ENCODE results near the gene FGA.

FGA gene

DNA sequence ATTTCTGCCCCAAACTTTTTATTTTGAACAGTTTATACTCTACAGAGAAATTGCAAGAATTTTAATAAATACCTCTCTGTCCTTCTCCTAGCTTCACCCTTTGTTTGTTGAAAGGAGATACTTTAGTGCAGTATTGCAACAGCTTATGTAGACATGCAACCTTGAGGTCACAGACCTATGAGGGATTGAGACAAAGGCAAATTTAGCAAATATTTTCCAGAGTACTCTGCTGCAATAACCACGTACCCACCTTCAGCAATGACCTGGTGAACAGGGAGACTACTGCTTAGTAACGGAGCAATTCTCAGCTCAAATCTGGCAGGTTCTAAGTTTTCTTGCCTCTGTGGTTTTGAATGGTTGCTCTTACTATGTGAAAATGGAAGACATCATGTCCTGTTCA lies 13.2 kb downstream of the FGA start:
- no peak for DNase-seq

- DNase-seq = no peak
Measured at GRCh38 chr4:154574311-154574710, 16.2 kb downstream of the FGA start.

GRCh38 chr4:154573190-154573870 lies 17.2 kb downstream of the FGA start:
- DNase-seq = no peak

DNA sequence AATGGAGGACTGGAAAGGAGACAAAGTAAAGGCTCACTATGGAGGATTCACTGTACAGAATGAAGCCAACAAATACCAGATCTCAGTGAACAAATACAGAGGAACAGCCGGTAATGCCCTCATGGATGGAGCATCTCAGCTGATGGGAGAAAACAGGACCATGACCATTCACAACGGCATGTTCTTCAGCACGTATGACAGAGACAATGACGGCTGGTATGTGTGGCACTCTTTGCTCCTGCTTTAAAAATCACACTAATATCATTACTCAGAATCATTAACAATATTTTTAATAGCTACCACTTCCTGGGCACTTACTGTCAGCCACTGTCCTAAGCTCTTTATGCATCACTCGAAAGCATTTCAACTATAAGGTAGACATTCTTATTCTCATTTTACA lies 21.0 kb downstream of the FGA start:
- DNase-seq = no peak

- no peak for DNase-seq
Measured at GRCh38 chr4:154569028-154569427, 21.5 kb downstream of the FGA start.

DNA sequence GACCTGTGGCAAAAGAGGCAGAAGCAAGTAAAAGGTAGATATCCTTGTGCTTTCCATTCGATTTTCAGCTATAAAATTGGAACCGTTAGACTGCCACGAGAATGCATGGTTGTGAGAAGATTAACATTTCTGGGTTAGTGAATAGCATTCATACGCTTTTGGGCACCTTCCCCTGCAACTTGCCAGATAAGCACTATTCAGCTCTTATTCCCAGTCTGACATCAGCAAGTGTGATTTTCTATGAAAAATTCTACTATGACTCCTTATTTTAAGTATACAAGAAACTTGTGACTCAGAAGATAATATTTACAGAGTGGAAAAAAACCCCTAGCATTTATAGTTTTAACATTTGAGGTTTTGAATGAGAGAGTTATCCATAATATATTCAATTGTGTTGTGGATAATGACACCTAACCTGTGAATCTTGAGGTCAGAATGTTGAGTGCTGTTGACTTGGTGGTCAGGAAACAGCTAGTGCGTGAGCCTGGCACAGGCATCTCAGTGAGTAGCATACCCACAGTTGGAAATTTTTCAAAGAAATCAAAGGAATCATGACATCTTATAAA lies 23.8 kb downstream of the FGA start:
- DNase-seq = no peak

DNA sequence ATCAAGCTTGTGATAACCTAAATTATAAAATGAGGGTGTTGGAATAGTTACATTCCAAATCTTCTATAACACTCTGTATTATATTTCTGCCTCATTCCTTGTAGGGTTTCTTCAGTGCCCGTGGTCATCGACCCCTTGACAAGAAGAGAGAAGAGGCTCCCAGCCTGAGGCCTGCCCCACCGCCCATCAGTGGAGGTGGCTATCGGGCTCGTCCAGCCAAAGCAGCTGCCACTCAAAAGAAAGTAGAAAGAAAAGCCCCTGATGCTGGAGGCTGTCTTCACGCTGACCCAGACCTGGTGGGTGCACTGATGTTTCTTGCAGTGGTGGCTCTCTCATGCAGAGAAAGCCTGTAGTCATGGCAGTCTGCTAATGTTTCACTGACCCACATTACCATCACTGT lies 24.8 kb downstream of the FGA start:
- DNase-seq = no peak

DNA sequence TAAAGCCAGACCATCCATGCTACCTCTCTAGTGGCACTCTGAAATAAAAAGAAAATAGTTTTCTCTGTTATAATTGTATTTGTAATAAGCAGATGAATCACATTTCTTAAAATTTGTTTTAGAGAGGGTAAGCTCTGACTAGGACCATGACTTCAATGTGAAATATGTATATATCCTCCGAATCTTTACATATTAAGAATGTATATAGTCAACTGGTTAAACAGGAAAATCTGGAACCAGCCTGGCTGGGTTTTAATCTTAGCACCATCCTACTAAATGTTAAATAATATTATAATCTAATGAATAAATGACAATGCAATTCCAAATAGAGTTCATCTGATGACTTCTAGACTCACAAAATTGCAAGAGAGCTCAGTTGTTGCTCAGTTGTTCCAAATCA lies 26.2 kb downstream of the FGA start:
- DNase-seq = no peak

DNA sequence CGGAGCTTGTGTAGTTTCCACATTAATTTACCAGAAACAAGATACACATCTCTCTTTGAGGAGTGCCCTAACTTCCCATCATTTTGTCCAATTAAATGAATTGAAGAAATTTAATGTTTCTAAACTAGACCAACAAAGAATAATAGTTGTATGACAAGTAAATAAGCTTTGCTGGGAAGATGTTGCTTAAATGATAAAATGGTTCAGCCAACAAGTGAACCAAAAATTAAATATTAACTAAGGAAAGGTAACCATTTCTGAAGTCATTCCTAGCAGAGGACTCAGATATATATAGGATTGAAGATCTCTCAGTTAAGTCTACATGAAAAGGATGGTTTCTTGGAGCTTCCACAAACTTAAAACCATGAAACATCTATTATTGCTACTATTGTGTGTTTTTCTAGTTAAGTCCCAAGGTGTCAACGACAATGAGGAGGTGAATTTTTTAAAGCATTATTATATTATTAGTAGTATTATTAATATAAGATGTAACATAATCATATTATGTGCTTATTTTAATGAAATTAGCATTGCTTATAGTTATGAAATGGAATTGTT lies 27.8 kb downstream of the FGA start, which contains the start of gene FGB:
TSS of gene FGB (plus strand) at position 315 of the 558 bp plus-strand sequence. CDS start at position 323, 8 bp downstream.
- no peak for DNase-seq

DNA sequence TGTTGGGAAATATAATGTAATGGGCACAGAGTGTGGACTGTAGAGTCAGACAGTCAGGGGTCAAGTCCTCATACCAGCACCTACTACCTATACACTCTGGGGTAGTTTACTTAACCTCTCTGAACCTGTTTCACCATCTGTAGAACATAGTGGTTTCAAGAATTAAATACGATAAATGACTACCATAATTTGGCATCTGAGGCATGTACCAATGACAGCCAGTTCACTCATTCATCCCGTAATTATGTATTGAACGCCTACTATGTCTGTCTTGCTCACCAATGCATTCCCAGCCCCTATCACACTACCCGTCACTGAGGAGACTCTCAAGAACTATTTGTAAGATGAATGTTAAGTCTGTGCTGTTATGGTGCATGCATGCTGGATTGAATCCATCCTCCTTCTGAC lies 29.7 kb downstream of the FGA start:
- no peak for DNase-seq

DNA sequence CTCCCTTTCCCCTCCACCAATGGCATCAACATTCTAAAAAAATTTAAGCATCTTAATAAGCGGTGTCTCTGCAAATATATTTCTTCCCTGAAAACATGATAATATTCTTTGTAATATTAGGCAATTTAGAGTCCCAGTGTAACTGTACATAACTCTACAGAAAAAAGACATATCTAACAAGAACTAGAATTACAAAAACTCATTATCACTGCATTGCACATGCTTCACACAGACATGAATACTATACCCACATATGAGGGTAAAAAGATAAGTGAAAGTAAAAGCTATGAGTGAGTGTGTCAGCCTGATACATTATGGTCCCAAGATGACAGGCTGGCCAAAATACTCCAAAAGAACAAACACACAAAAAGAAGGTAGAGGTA lies 30.1 kb downstream of the FGA start:
- DNase-seq = no peak

DNA sequence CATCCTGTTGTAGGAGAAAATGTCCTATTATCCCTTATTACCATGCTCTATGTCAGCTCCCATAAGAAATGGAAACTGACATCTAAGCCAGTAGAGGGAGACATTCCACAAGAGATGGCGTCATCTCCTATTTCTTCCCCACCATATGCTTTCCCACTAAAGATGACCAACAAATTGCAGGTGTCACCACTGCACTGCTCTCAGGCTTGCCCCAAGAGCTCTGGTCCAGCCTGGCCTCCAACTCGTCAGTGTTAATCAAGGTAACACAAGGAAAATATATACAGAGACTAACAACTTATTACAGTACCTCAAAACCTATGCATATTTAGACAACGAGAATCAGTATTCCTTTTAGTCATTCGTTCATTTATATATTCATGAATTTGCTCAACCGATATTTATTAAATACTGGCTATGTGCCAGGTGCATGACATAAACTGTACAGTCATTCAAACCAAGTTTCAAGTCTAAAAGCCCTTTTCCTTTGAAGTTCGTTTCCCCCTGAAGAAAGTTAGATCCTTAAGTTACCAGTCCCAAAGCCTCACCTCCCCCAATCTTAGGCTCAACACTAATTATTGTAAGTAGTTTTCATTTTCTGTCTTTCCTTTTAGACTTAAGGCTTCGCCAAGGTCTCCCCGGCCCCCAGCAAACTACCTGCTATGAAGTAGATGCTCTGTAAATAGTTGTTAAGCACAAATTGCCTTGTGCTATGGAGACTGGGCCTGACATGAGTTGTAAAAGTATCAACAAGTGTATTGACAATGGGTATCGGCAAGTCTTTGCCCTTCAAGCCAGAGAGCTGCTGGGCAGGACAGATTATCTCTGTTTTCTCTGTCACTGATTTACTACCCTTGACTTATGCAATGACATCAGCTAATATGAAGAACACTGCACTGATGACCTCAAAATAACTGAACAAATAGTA lies 30.8 kb downstream of the FGA start:
- DNase-seq = no peak

DNA sequence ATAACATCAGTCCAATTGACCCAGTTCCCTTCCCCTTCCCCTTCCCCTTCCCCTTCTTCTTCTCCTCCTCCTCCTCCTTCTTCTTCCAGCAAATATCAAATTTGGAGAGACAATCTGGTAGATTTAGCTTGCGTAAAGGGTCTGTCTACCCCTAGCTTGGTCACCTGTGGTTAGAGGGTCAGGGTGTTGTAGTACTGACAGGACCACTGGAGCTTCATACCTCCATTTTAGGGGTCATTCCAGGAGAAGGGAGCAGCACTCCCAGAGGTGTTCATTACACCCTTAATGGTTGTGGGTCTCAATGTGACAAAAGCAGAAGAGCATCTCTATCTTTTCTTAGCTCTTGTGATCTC lies 31.4 kb downstream of the FGA start:
- no peak for DNase-seq

GRCh38 chr4:154551872-154552686 lies 38.5 kb downstream of the FGA start:
- peak; percentile 57 for DNase-seq

DNA sequence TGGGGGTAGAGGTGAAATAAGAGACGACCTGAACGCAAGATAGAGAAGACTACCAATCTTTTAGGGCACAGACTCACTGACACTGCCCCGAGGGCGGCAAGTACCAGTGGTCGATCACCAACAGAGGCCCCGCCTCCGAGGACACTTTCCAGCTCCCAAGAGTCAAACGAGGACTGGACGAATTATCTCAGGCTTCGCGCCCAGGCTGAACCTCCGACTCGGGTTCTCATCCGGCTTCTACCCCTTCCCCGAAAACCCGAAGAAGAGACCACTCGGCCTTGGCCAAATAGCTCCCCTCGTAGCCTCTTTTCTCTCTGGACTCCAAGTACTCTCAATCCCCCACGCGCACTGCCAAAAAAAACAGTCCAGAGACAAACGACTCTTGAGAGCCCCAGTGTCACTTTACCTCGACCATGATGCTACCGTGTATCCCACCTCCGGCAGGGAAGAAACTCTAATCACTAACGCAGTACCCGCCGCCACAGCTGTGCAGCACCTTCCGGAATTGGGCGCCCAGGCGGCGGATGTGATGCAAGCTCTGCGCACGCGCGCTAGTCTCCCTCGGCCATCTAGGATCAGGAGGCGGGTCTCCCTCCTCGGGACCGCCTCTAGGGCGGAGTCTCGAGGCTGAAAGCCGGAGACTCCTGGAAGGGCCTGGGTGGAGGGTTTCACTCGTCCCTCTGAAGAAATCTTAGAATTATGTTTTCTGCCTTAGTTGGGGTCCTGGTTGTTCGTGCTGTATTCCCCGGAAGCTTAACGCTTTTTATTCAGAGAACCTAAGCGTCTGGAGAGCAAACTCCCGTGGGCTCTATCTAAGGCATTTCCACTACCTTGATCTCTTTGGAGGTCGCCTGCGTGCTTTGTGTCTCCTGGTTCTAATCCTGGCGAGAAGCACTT lies 40.4 kb downstream of the FGA start, which contains the start of gene PLRG1:
TSS of gene PLRG1 (minus strand) at position 507 of the 897 bp plus-strand sequence. CDS start at position 415, 92 bp downstream.
- peak; percentile 94 for DNase-seq

GRCh38 chr4:154545689-154546088 lies 44.9 kb downstream of the FGA start:
- DNase-seq = no peak

DNA sequence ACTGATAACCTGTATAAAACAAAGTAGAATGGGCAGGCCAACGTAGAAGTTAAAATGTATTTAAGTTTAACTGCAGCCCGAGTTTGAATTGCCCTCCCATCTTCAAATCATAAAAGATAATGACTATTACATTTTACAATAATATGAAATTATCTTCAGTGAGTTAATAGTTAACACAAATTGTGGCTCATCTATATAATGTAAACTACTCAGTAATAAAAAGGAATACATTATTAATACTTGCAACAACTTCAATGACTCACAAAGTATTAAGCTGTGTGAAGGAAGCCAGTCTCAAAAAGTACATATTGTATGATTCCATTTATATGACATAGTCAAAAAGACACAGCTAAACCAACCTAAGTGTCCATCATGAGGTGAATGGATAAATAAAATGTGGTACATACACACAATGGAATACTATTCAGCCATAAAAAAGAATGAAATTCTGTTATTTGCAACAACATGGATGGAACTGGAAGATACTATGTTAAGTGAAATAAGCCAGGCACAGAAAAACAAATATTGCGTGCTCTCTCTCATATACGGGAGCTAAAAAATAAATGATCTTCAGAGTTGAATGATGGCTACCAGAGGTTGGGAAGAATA lies 48.2 kb downstream of the FGA start:
- DNase-seq = no peak

Measured in stimulated activated CD4-positive, alpha-beta T cell treated with anti-CD3 and anti-CD28 coated beads, Interleukin-12 subunit alpha, Interleukin-12 subunit beta, amount 100 ng/mL, for 4 hours (primary cell).